Activated B cell treated with CpG ODN at 0.5 μM for 24 hours (primary cell): Measurements from ENCODE around the gene RPS24. TPM values are rescaled to one million over a fixed set of nuclear protein-coding genes. Genes with fewer than 3 reads are reported as not detected.

Experiments used
- ATAC-seq: fragments of 200-7000 bp; cut with Tn5 transposase; one replicate; pipeline ENCODE4 v1.10.0; 2021; ENCODE audit warnings: low read depth, mild to moderate bottlenecking, moderate library complexity
- CTCF ChIA-PET: fragments of 350-600 bp; sonication (Branson Sonifier 250); formaldehyde crosslinking; loops from one replicate; lab custom pipeline; 2021; ENCODE audit warnings: antibody characterized with exemption; lab: Charles Lee
- POLR2A ChIA-PET: fragments of 350-600 bp; sonication (Branson Sonifier 250); formaldehyde crosslinking; loops from one replicate; lab custom pipeline; 2021; ENCODE audit warnings: antibody characterized with exemption; lab: Charles Lee
- DNase-seq: peaks from one replicate; pipeline ENCODE4 v3.0.0; 2022
- H3K27ac Mint-ChIP-seq: one replicate; pipeline ENCODE4 v1.8.0; 2020; ENCODE audit warnings: mixed read lengths
- H3K27me3 Mint-ChIP-seq: one replicate; pipeline ENCODE4 v1.8.0; 2021; ENCODE audit warnings: mixed read lengths
- H3K36me3 Mint-ChIP-seq: one replicate; pipeline ENCODE4 v1.8.0; 2021; ENCODE audit warnings: low read depth, mixed read lengths
- H3K4me1 Mint-ChIP-seq: one replicate; pipeline ENCODE4 v1.8.0; 2021; ENCODE audit warnings: mixed read lengths
- H3K4me3 Mint-ChIP-seq: one replicate; pipeline ENCODE4 v1.8.0; 2020; ENCODE audit warnings: mild to moderate bottlenecking, mixed read lengths
- H3K9me3 Mint-ChIP-seq: one replicate; pipeline ENCODE4 v1.8.0; 2020; ENCODE audit warnings: mixed read lengths
- intact Hi-C: fragments of 100-400 bp; cut with micrococcal nuclease; formaldehyde crosslinking; loops from one replicate; pipeline ENCODE4 v1.15.1; 2024
- total RNA-seq: library from RNA; stranded (reverse); gene quantifications from 2 replicates; pipeline ENCODE4 v1.2.3, GENCODE V29; 2022
- TF ChIP-seq, protein P1 (sequence below): fragments of 200-600 bp; IDR thresholded peaks from one replicate; pipeline ENCODE4 v1.8.0; 2022; ENCODE audit warnings: antibody characterized with exemption, mild to moderate bottlenecking

The RPS24 gene
- total RNA-seq, 1 donor from 2014 or later = 2,004 TPM

DNA sequence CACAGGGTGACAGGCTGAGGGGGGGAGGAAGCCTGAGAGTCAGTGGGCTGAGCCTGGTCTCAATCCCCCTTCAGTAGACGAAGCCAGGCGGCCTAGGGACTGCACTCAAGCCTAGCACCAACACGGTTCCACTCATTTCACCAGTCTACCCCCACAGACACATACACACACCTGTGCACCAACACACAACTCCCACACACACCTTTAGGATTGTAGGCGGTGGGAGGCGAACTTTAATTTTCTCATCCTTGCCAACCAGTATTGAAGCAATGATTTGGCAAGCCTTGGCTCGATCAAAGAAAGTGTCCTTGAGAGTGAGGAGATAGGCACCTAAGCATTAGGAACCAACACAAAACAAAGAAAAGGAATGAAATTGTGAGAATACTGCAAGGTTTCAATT is 24.0 kb upstream of the RPS24 start:
- Mint-ChIP-seq H3K4me3 (no peak overlapping the region), H3K9me3 (no peaks in the 10 kb centered on the region), H3K27me3 (no peaks in the 10 kb centered on the region), H3K4me1 (no peaks in the 10 kb centered on the region), H3K36me3 (peaks cover 88% of the 10 kb centered on the region), H3K27ac (no peak overlapping the region)
- ChIA-PET POLR2A (no interaction called here), CTCF (no interaction called here)
- TF ChIP-seq, protein P1, sequence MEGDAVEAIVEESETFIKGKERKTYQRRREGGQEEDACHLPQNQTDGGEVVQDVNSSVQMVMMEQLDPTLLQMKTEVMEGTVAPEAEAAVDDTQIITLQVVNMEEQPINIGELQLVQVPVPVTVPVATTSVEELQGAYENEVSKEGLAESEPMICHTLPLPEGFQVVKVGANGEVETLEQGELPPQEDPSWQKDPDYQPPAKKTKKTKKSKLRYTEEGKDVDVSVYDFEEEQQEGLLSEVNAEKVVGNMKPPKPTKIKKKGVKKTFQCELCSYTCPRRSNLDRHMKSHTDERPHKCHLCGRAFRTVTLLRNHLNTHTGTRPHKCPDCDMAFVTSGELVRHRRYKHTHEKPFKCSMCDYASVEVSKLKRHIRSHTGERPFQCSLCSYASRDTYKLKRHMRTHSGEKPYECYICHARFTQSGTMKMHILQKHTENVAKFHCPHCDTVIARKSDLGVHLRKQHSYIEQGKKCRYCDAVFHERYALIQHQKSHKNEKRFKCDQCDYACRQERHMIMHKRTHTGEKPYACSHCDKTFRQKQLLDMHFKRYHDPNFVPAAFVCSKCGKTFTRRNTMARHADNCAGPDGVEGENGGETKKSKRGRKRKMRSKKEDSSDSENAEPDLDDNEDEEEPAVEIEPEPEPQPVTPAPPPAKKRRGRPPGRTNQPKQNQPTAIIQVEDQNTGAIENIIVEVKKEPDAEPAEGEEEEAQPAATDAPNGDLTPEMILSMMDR = no peak
- intact Hi-C loops = no loop called here
- no peak for ATAC-seq
- no peak for DNase-seq

DNA sequence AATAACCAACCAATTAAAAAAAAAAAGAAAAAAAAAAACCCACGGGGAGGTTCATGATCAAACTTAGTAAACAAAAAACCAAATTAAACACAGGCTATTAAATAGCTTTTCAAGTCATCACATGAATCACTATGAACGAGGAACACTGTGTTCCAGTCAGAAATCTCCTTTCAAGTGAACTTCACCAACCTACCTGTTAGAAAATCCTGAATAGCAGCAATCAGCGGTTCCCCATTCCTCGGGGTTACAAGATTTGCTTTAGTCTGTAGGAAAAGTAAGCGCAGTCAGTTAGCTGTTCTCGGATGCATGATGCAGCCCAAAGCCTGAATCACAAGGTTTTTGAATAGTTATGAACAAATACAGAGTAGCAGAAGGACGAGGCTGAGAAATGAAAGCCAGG is 23.4 kb upstream of the RPS24 start:
- intact Hi-C loops = no loop called here
- ChIA-PET POLR2A (no interaction called here), CTCF (interaction anchor here (0.6 kb wide), 1 partner anchor 852 kb away, joined by 5 read pairs; no protein-coding TSS in a partner anchor)
- H3K9me3 Mint-ChIP-seq = no peaks in the 10 kb centered on the region
- ATAC-seq (no peak), DNase-seq (no peak)
- no peaks in the 10 kb centered on the region for H3K4me1 Mint-ChIP-seq
- no peak overlapping the region for H3K4me3 Mint-ChIP-seq
- H3K27me3 Mint-ChIP-seq = no peaks in the 10 kb centered on the region
- no peak overlapping the region for H3K27ac Mint-ChIP-seq
- peaks cover 89% of the 10 kb centered on the region for H3K36me3 Mint-ChIP-seq
- TF ChIP-seq, protein P1 = no peak

DNA sequence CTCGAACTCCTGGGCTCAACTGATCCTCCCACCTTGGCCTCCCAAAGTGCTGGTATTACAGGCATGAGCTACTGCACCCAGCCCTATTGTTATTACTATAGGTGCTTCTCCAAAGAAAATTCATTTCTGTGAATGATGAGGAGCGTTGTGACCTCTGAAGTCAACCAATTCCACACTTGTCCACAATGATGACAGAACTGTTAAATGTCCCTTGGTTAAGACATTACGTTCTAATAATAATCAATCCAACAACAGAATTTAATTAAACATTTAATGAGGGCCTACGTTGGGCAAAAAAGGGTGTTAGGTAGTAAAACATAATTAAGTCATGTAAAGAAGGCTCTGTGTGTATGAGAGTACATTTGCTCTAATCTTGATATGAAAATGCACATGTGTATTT is 22.6 kb upstream of the RPS24 start:
- ATAC-seq (no peak), DNase-seq (no peak)
- Mint-ChIP-seq H3K27me3 (no peaks in the 10 kb centered on the region), H3K36me3 (peaks cover 89% of the 10 kb centered on the region), H3K27ac (no peak overlapping the region), H3K9me3 (no peaks in the 10 kb centered on the region), H3K4me1 (no peaks in the 10 kb centered on the region), H3K4me3 (no peak overlapping the region)
- ChIA-PET POLR2A (no interaction called here), CTCF (no interaction called here)
- TF ChIP-seq, protein P1 = no peak
- intact Hi-C loops = no loop called here

DNA sequence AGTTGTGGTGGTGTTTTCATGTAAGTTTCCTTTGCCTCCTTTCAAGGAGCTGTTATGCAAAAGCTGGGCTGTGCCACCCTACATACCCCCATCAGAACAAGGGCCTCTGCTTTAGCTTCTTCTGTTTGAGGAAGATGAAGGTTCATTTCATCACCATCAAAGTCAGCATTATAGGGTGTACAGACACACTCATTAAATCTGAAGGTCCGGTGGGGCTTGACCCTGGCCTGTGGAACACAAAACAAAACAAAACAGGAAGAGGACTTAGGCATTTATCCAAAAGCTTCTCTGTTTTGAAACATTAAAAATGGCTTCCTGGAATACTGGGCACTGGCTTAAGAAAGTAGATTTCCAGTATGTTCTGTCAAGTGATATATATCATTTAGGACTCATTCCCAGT is 20.1 kb upstream of the RPS24 start:
- ChIA-PET CTCF (no interaction called here), POLR2A (no interaction called here)
- Mint-ChIP-seq H3K9me3 (no peaks in the 10 kb centered on the region), H3K27me3 (no peaks in the 10 kb centered on the region), H3K4me1 (no peaks in the 10 kb centered on the region), H3K36me3 (peaks cover 87% of the 10 kb centered on the region), H3K4me3 (no peak overlapping the region), H3K27ac (no peak overlapping the region)
- TF ChIP-seq, protein P1 = no peak
- DNase-seq (no peak), ATAC-seq (no peak)
- intact Hi-C loops = no loop called here

DNA sequence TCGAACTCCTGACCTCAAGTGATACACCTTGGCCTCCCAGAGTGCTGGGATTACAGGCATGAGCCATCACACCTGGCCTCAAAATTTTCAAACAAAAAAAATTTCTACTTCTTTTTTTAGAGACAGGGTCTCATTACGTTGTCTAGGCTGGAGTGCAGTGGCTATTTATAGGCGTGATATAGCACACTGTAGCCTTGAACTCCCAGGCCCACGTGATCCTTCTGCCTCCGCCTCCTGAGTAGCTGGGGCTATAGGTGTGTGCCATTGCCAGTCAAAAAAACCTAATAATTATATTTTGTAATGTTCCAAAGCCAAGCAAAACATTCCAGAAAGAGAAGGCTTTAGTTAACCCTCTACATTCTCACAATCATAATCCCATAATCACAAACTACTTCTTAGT is 18.1 kb upstream of the RPS24 start:
- ChIA-PET CTCF (no interaction called here), POLR2A (no interaction called here)
- no peak for ATAC-seq
- Mint-ChIP-seq H3K36me3 (peaks cover 88% of the 10 kb centered on the region), H3K4me1 (no peaks in the 10 kb centered on the region), H3K4me3 (no peak overlapping the region), H3K27ac (no peak overlapping the region), H3K9me3 (no peaks in the 10 kb centered on the region), H3K27me3 (no peaks in the 10 kb centered on the region)
- TF ChIP-seq, protein P1 = no peak
- DNase-seq = no peak
- intact Hi-C loops = no loop called here
